ENCODE data around the gene TBC1D16. TPM values are rescaled to one million over a fixed set of nuclear protein-coding genes. Genes with fewer than 3 reads are reported as not detected.

Gene TBC1D16
- total RNA-seq, 1 donor from 2014 or later = 1.4 TPM

DNA sequence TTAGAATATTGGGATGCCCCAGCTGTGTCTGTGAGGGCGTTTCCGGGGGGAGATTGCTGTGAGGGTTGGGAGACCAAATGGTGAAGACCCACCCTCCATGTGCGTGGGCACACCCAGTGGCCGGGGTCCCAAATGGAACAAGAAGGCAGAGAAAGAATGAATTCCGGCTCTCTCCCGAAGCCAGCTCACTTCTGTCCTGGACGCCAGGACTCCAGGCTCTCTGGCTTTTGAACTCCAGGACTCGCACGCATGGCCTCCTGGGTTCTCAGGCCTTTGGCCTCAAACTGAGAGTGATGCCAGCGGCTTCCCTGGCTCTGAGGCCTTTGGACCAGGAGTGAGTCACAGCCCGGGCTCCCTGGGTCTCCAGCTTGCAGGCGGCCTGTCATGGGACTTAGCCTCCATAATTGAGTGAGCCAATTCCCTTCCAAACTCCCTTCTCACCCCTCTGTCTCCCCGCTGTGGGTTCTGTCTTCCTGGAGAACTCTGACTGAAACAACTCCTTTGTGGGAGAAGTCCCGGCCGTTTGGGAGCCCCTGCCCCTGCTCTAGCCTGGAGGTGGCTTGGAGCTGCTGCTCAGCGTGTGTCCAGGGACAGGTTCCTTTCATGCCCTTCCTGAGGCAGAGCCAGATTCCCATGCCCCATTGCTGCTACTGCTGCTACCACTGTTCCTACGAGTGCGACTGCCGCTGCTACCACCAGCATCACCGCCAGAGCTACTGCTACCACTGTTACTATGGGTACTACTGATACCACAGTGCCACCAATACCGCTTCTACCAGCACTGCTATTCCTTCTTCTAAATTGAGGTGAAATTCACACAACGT, 146.6 kb downstream of the TBC1D16 start:
- H3K36me3 Mint-ChIP-seq (ENCODE audit: low read depth) = no peaks in the 10 kb centered on the region
- H3K27me3 Mint-ChIP-seq (ENCODE audit: low read depth) = peaks cover 7% of the 10 kb centered on the region
- intact Hi-C loops (cut with micrococcal nuclease) = no loop called here
- no peak for DNase-seq (ENCODE audit: low spot score)
- no peaks in the 10 kb centered on the region for H3K9me3 Mint-ChIP-seq
- H3K27ac Mint-ChIP-seq = no peak overlapping the region
- H3K4me1 Mint-ChIP-seq (ENCODE audit: low read depth) = no peaks in the 10 kb centered on the region
- no peak overlapping the region for H3K4me3 Mint-ChIP-seq (ENCODE audit: low read depth)

- Mint-ChIP-seq H3K36me3 (ENCODE audit: low read depth) (no peaks in the 10 kb centered on the region), H3K27ac (no peak overlapping the region), H3K4me1 (ENCODE audit: low read depth) (no peaks in the 10 kb centered on the region), H3K27me3 (ENCODE audit: low read depth) (peaks cover 15% of the 10 kb centered on the region), H3K4me3 (ENCODE audit: low read depth) (no peak overlapping the region), H3K9me3 (no peaks in the 10 kb centered on the region)
- no peak for DNase-seq (ENCODE audit: low spot score)
- intact Hi-C loops (cut with micrococcal nuclease) = no loop called here
Measured at GRCh38 chr17:79888009-79888540, 147.6 kb downstream of the TBC1D16 start.

DNA sequence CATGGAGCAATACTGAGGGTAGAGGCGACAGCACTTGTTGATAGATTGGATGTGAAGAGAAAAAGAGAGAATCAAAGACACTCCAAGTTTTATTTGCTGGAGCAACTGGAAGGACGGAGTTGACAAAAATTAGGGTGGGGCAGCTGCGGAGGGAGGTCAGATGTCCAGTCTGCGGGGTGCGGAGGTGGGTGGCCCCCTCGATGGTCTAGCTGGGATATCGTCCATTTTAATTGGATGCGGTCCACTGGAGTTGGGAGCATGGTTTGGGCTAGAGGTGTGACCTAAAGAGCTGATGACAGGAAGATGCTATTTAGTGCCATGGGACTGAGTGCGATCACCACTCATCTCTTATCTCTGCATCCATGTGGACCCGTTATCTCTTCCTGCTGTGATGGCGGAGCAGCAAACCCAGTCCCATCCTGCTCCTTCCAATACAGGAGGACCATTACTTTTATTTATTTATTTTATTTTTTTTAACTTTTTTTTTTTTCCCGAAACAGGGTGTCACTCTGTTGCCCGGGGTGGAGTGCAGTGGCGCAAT, 148.2 kb downstream of the TBC1D16 start:
- intact Hi-C loops (cut with micrococcal nuclease) = no loop called here
- no peaks in the 10 kb centered on the region for H3K36me3 Mint-ChIP-seq (ENCODE audit: low read depth)
- no peak overlapping the region for H3K4me3 Mint-ChIP-seq (ENCODE audit: low read depth)
- no peaks in the 10 kb centered on the region for H3K4me1 Mint-ChIP-seq (ENCODE audit: low read depth)
- H3K27me3 Mint-ChIP-seq (ENCODE audit: low read depth) = peaks cover 20% of the 10 kb centered on the region
- H3K27ac Mint-ChIP-seq = no peak overlapping the region
- H3K9me3 Mint-ChIP-seq = no peaks in the 10 kb centered on the region
- DNase-seq (ENCODE audit: low spot score) = no peak

DNA sequence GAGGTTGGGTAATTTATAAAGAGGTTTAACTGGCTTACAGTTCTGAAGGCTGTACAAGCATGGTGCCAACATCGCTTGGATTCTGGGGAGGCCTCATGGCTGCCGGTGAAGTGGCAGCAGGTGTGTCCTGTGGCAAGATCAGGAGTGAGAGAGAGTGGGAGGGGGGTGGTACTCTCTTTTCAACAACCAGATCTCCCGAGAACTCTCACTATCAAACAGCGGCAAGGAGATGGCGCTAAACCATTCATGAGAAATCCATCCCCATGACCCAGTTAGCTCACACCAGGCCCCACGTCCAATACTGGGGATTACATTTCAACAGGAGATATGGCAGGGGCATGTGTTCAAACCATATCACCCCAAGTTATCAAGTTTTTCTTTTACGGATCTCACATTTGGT, 152.5 kb downstream of the TBC1D16 start:
- no peak for DNase-seq (ENCODE audit: low spot score)
- H3K27ac Mint-ChIP-seq = no peak overlapping the region
- no peaks in the 10 kb centered on the region for H3K4me1 Mint-ChIP-seq (ENCODE audit: low read depth)
- no peaks in the 10 kb centered on the region for H3K36me3 Mint-ChIP-seq (ENCODE audit: low read depth)
- intact Hi-C loops (cut with micrococcal nuclease) = no loop called here
- H3K9me3 Mint-ChIP-seq = no peaks in the 10 kb centered on the region
- peaks cover 27% of the 10 kb centered on the region for H3K27me3 Mint-ChIP-seq (ENCODE audit: low read depth)
- H3K4me3 Mint-ChIP-seq (ENCODE audit: low read depth) = no peak overlapping the region

Other genes starting within 250 kb of the TBC1D16 start
- gene CBX8, start 238.8 kb downstream of the TBC1D16 start, total RNA-seq = 8.6 and 9.9 TPM in 2 replicates
- gene CBX4, start 196.4 kb downstream of the TBC1D16 start, total RNA-seq = 18.5 and 25.0 TPM in 2 replicates
- 0.18 TPM in 1 of 2 replicates, not detected in the other for gene CCDC40, start 770 bp upstream of the TBC1D16 start, total RNA-seq
- gene GAA, start 65.7 kb upstream of the TBC1D16 start, total RNA-seq = 23.6 and 26.1 TPM in 2 replicates
- 167 and 169 TPM in 2 replicates for gene EIF4A3, start 111.3 kb upstream of the TBC1D16 start, total RNA-seq
- gene CARD14, start 134.2 kb upstream of the TBC1D16 start, total RNA-seq = not detected in 2 replicates
- gene SGSH, start 184.5 kb upstream of the TBC1D16 start, total RNA-seq = 25.5 and 29.0 TPM in 2 replicates
- 9.7 TPM in 2 replicates for gene SLC26A11, start 184.6 kb upstream of the TBC1D16 start, total RNA-seq
- 297 and 309 TPM in 2 replicates for gene RNF213, start 225.0 kb upstream of the TBC1D16 start, total RNA-seq

All from activated T-helper 2 cell treated with anti-CD3 and anti-CD28 coated beads, Interferon-gamma antibody, Interleukin-2, Interleukin-4, amounts not matched to agents 10 μg/mL and 5 μg/mL and 100 μg/mL, durations not matched to agents 14 hours and 24 hours and 36 hours (primary cell).